Psoas muscle (tissue), 8 donors: Measurements from ENCODE around the gene GRK5. TPM values are rescaled to one million over a fixed set of nuclear protein-coding genes. Genes with fewer than 3 reads are reported as not detected.

ENCODE experiments used
- ATAC-seq, 4 donors: fragments of 200-7000 bp; cut with Tn5 transposase; one replicate each; pipeline ENCODE4 v1.9.1; 2020; ENCODE audit warnings: moderate library complexity in 3 of 4, mild to moderate bottlenecking in 2 of 4
- DNase-seq, 2 donors: peaks; one replicate each; pipeline ENCODE4 v3.0.0-alpha.2; 2020
- H3K27ac ChIP-seq: fragments of 200-600 bp; one replicate; pipeline ENCODE4 v1.8.0; 2022
- H3K27me3 ChIP-seq, 3 donors: fragments of 200-600 bp in 1 of 3; one replicate each; pipeline versions ENCODE4 v1.6.1 to v1.8.0; 2013 to 2022; ENCODE audit warnings: low read length in 2 of 3, mild to moderate bottlenecking in 2 of 3, moderate library complexity in 1 of 3; ENCODE audit not compliant: insufficient read depth in 3 of 3
- H3K36me3 ChIP-seq, 2 donors: fragments of 200-600 bp in 1 of 2; one replicate each; pipeline versions ENCODE4 v1.6.1 to v1.8.0; 2013 to 2022; ENCODE audit warnings: low read depth in 1 of 2, mild to moderate bottlenecking in 1 of 2, moderate library complexity in 1 of 2; ENCODE audit not compliant: insufficient read depth in 1 of 2
- H3K4me1 ChIP-seq: fragments of 200-600 bp; one replicate; pipeline ENCODE4 v1.8.0; 2022
- H3K4me3 ChIP-seq: fragments of 200-600 bp; one replicate; pipeline ENCODE4 v1.8.0; 2022; ENCODE audit warnings: mild to moderate bottlenecking
- H3K9me3 ChIP-seq: fragments of 200-600 bp; one replicate; pipeline ENCODE4 v1.8.0; 2022
- CTCF ChIP-seq: fragments of 200-600 bp; IDR thresholded peaks from one replicate; pipeline ENCODE4 v1.8.0; 2022; ENCODE audit warnings: antibody characterized with exemption
- WGBS, 3 donors: extraction: QIAGEN DNeasy Blood & Tissue Kit; methylation state at CpG; one replicate each; pipeline versions ENCODE4 v1.1.6 to v1.1.7; 2013; 5-methylcytosine and 5-hydroxymethylcytosine counted together
- intact Hi-C, 2 donors: fragments of 100-400 bp; cut with DNase I; formaldehyde crosslinking; loops; one replicate each; pipeline versions ENCODE4 v1.11.0 to v1.14.2; 2022
- polyA plus RNA-seq, 3 donors: library from polyadenylated mRNA; stranded (reverse); fragments of 200-250 nt; gene quantifications; one replicate each; pipeline ENCODE4 v1.2.3, GENCODE V29; 2013
- total RNA-seq, 4 donors: library from RNA; stranded (reverse); fragmentation: NEBNext Ultra II Directional in 2 of 4; extraction: Animal tissue kit (Norgen Biotek cat#: 25700) in 2 of 4; gene quantifications; one replicate each; pipeline versions ENCODE4 v1.2.1 to v1.2.4, GENCODE V29; 2021 to 2023
- donor health status: healthy with polysubstance abuse.
- donor health status: DM: no; HTN: no; CAD: no; lungs with moderate emphysema.
- donor health status: Bipolar disorder and iron deficiency.
- donor health status: healthy.
- donor health status: DM: yes; HTN: yes; CAD: no.
- donor health status: DM: no; HTN: no; CAD: no.
- donor health status: DM: no; HTN: no; CAD: no.
- donor health status: DM: yes; HTN: yes; CAD: no.

The GRK5 gene
- total and polyA plus RNA-seq, 7 donors: 7.0 to 15.5 (median 8.0) TPM

DNA sequence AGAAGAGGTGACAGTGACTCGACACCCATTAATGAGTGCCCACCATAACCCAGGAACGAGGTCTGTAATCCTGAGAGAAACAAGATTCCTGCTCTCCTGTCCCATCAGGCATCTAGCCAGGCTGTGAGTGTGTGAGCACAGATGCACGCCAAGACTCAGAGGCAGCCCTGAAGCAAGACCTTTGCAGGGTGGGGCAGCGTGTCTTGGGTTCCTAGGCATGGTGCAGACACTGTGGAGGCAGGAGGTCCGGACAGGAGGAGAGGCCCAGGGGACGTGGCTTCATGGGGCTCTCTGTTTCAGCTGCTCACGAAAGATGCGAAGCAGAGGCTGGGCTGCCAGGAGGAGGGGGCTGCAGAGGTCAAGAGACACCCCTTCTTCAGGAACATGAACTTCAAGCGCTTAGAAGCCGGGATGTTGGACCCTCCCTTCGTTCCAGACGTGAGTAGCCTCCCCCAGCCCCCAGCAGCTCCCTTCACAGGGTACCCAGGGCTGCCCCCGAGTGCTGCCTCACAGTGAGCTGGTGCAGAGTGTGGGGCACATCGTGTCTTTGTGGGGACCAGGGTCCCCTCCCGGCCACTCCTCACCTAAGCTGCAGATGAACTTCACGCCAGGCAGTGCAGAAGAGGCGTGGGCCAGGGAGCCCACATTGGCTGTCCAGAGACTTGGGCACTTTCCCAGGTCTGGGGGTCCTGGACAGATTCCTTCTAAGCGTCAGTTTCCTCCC, 240.6 kb downstream of the GRK5 start:
- Histone ChIP-seq H3K27ac (no peak overlapping the region), H3K36me3 (no peaks in the 10 kb centered on the region), H3K27me3 (no peaks in the 10 kb centered on the region), H3K4me1 (no peaks in the 10 kb centered on the region), H3K9me3 (no peaks in the 10 kb centered on the region), H3K4me3 (no peak overlapping the region)
- TF ChIP-seq CTCF: no peak
- DNase-seq (peak in 1 of 2 donors; percentile 62), ATAC-seq (no peak)
- WGBS, 3 donors: 85 to 94% (median 93%) methylated on average over 18 of the region's 18 CpGs
- intact Hi-C loops: loop anchor here in 1 of 2 donors (5.0 kb wide), 1 partner anchor 1966 kb away; no protein-coding TSS in a partner anchor

GRCh38 chr10:119448628-119449584, 241.5 kb downstream of the GRK5 start:
- intact Hi-C loops: loop anchor here in 1 of 2 donors (5.0 kb wide), 1 partner anchor 1967 kb away; no protein-coding TSS in a partner anchor
- peak in 1 of 2 donors; percentile 46 for DNase-seq
- Histone ChIP-seq H3K27me3 (no peaks in the 10 kb centered on the region), H3K4me1 (no peaks in the 10 kb centered on the region), H3K36me3 (no peaks in the 10 kb centered on the region), H3K27ac (no peak overlapping the region), H3K4me3 (no peak overlapping the region), H3K9me3 (no peaks in the 10 kb centered on the region)
- WGBS, 3 donors: 57 to 67% (median 60%) methylated on average over 26 of the region's 26 CpGs
- no peak for ATAC-seq
- no peak for TF ChIP-seq CTCF

DNA sequence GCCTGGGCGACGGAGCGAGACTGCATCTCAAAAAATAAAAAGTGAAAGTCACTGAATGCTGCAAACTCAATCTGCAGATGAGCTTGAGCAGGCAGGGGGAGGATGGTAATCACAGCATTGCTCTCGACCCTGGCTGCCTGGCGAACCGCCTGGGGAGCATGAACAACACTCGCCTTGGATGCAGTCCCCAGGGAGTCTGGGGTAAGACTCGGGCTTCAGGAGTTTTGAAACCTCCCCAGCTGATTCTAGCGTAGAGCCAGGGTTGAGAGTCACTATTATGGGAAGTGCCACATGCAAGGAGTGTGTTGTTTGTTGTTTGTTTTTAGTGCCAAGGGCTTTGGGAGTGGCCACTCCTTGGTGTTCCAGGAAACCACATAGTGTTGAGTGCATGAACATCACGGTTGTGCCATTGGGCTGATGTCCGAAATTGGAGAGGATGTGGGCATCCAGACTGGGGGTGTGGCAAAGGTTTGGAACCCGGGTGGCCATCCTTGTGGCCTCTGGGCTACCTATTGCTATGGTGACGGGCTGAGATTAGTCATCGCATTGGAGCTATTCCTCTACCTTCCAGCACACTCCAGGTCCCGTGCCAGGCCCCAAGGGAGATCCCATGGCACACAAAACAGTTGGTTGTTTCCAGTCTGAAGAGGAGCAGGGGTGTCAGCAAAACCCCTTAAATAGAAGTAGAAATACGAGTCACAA, 242.5 kb downstream of the GRK5 start:
- 44 to 58% (median 46%) methylated on average over 16 of the region's 16 CpGs for WGBS, 3 donors
- H3K27ac ChIP-seq: no peak overlapping the region
- no peak for TF ChIP-seq CTCF
- DNase-seq (peak; percentile 79 to 90), ATAC-seq (peak in 3 of 4 donors; percentile 46 to 66 (median 51))
- intact Hi-C loops: loop anchor here in 1 of 2 donors (5.0 kb wide), 1 partner anchor 1968 kb away; no protein-coding TSS in a partner anchor
- no peaks in the 10 kb centered on the region for H3K9me3 ChIP-seq
- H3K36me3 ChIP-seq: no peaks in the 10 kb centered on the region
- H3K4me3 ChIP-seq: no peak overlapping the region
- no peaks in the 10 kb centered on the region for H3K27me3 ChIP-seq
- H3K4me1 ChIP-seq: no peaks in the 10 kb centered on the region

DNA sequence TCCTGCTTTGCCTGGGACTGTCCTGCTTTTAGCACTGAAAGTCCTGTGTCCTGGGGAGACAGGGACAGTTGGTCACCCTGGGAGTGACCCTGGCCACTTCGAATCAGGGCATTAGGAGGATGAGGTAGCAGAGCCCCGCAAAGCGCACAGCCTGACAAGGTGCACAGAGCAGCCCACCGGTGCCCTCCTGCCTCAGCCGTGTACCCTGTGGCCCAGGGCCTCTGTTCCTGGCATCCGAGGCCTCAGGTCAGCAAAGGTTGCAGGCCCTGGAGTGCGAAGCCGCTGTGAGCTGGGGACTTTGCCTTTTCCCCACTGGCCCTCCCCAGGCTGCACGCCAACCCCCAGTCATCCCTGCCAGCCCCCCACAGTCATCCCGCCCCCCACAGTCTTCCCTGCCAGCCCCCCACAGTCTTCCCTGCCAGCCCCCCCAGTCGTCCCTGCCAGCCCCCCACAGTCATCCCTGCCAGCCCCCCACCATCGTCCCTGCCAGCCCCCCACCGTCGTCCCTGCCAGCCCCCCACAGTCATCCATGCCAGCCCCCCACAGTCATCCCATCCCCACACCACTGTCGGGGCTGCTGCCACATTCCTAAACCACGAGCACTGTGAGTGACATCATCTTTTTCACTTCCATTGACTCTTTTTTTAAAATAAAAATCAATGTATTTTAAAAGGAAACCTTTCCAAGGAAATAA, 243.4 kb downstream of the GRK5 start:
- WGBS, 3 donors: 68 to 81% (median 78%) methylated on average over 11 to 16 of the region's 16 CpGs
- no peaks in the 10 kb centered on the region for H3K36me3 ChIP-seq

More for the DNA sequence above, 243.4 kb downstream of the GRK5 start:
- Histone ChIP-seq H3K4me3 (no peak overlapping the region), H3K4me1 (no peaks in the 10 kb centered on the region), H3K9me3 (no peaks in the 10 kb centered on the region), H3K27ac (no peak overlapping the region), H3K27me3 (no peaks in the 10 kb centered on the region)
- ATAC-seq (no peak), DNase-seq (no peak)
- intact Hi-C loops: no loop called here
- no peak for TF ChIP-seq CTCF
